GM13976 (cell line): ENCODE data around the gene FTO.
"Not testable (repeated sequence)": the region's sequence is repeated elsewhere in the genome, so short reads cannot be mapped to it uniquely, and the experiment has no call there.

Source experiments
- DNase-seq: peaks from one replicate; pipeline ENCODE4 v3.0.0; 2012; ENCODE audit warnings: low spot score
- in situ Hi-C: fragments of 300-500 bp; cut with MboI; formaldehyde crosslinking; loops from one replicate; pipeline ENCODE4 v1.12.0; 2022; ENCODE audit warnings: low sequenced_read_pairs, mixed read lengths, inconsistent platforms; ENCODE audit not compliant: unreplicated experiment
- TF ChIP-seq, protein P1 (sequence below): IDR thresholded peaks from 2 replicates; pipeline ENCODE4 v1.5.1; 2012; ENCODE audit warnings: borderline replicate concordance, mild to moderate bottlenecking; ENCODE audit not compliant: insufficient read depth; ENCODE audit errors: extremely low read depth, missing control alignments, control extremely low read depth

FTO gene

DNA sequence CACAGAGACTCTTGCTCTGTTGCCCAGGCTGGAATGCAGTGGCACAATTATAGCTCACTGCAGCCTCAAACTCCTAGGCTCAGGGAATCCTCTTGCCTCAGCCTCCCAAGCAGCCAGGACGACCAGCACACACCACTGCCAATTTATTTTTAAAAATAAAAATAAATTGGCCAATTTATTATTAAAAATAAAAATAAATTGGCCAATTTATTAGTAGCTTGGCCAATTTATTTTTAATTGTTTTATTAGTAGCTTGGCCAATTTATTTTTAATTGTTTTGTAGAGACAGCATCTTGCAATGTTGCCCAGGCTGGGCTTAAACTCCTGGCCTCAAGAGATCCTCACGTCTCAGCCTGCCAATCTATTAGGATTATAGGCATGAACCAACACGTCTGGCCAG is 184.3 kb downstream of the FTO start:
- TF ChIP-seq, protein P1, sequence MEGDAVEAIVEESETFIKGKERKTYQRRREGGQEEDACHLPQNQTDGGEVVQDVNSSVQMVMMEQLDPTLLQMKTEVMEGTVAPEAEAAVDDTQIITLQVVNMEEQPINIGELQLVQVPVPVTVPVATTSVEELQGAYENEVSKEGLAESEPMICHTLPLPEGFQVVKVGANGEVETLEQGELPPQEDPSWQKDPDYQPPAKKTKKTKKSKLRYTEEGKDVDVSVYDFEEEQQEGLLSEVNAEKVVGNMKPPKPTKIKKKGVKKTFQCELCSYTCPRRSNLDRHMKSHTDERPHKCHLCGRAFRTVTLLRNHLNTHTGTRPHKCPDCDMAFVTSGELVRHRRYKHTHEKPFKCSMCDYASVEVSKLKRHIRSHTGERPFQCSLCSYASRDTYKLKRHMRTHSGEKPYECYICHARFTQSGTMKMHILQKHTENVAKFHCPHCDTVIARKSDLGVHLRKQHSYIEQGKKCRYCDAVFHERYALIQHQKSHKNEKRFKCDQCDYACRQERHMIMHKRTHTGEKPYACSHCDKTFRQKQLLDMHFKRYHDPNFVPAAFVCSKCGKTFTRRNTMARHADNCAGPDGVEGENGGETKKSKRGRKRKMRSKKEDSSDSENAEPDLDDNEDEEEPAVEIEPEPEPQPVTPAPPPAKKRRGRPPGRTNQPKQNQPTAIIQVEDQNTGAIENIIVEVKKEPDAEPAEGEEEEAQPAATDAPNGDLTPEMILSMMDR, result no peak
- no peak for DNase-seq
- in situ Hi-C loops, result no loop called here

DNA sequence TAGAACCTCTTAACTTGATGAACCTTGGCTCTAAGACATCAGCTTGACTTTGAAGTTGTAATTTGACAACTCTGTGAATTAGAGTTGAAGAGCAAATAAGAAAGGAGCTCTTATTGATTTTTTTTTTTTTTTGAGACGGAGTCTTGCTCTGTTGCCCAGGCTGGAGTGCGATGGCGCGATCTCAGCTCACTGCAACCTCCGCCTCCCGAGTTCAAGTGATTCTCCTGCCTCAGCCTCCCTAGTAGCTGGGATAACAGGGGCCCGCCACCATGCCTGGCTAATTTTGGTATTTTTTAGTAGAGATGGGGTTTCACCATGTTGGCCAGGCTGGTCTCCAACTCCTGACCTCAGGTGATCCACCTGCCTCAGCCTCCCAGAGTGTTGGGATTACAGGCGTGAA is 186.9 kb downstream of the FTO start:
- in situ Hi-C loops, result not testable (repeated sequence)

DNA sequence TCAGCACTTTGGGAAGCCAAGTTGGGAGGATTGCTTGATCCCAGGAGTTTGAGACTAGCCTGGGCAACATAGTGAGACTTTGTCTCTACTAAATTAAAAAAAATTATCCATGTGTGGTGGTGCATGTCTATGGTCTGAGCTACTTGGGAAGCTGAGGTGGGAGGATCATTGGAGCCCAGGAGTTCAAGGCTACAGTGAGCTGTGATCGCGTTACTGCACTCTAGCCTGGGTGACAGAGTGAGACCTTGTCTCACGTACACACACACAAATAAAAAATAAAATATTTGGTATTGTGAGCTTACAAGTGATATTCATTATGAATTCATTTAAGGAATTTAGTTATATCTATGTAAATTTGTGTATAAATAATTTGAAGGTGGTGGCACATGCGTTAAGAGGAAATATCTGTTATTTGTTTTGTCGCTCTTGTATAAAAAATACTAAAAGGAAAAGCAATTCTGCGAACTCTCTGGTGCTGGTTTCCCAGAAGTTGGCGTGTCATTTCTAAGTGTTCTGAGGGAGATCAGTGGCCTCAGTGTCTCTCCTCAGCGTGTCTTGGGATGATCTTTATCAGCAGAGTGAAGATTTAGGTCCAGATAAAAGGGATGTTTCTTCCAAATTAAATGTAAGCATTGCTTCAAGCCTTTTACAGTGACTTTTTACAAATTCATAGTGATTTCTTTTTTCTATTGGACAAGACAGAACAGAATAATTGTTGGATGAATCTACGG is 187.6 kb downstream of the FTO start:
- in situ Hi-C loops, result no loop called here
- DNase-seq, result no peak
- TF ChIP-seq, protein P1, result no peak

More for the DNA sequence above, 186.9 kb downstream of the FTO start:
- DNase-seq, result not testable (repeated sequence)

DNA sequence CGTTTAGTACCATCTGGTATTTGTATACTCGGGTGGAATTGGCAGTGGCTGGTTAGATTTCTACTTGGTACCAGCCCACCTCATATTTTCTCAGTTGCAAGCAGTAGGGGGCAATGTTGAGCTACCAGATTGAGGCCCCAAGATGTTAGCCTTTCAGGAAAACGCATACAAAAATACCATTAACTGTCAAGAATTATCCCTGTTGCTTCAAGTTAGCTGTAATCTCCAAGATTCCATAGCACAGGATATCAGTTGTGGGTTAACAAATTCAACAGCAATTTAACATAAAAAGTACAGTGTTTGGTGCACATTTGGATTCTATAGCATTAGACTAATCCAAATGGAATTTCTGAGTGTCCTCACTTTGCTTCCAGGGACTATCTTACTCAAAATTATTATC is 188.2 kb downstream of the FTO start:
- TF ChIP-seq, protein P1, result peak; percentile 36
- in situ Hi-C loops, result no loop called here
- DNase-seq, result peak; percentile 24

DNA sequence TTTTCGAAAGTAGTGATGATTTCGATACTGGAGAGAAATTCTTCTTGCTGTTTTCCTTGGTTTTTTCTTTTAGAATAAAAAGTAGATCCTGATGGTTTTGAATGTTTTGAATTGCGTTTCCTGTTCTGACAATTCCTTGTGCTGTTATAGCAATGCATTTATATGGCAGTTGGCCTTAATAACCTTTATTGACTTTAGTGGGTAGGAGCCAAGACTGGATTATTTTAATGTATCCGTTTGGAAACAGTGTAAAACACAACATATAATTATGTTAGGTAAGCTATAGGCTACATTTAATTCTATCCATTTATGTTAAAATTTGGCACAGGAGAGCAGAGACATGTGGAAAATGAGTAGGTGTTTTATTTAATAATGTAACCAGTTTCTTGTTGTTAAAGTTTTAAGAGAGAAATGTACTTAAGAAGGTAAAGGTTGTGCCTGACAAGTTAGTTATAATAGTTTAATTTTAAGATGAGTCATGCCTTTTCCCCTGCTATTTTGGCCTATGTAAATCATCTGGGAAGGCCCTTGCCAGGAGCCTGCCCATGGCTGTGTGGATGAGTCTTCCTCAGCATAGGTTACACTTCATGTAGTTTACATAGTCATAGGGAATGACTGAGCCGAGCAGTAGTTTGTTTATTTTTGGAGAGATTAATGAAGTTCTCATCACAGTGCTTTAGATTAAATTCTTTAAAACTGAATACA is 189.9 kb downstream of the FTO start:
- TF ChIP-seq, protein P1, result no peak
- in situ Hi-C loops, result no loop called here
- DNase-seq, result no peak

DNA sequence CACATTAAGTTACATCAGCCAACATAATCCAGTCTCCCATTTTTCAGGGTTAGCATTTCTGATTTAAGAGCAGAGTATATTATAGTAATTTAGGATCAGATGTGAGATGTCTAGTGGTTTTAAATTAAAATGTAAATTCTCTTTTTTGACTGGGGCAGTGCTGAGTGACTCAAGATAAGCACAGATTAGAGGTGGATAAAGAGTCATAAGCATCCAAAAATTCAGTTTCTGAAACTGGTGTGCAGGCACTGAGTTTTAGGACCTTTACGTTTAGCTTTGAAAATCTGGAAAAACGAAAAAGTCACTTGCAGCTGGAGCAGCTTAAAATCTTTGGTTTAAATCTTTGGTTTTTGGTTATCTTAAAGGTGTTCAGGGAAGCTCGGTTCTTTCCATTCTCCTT is 190.7 kb downstream of the FTO start:
- DNase-seq, result no peak
- TF ChIP-seq, protein P1, result no peak
- in situ Hi-C loops, result no loop called here

DNA sequence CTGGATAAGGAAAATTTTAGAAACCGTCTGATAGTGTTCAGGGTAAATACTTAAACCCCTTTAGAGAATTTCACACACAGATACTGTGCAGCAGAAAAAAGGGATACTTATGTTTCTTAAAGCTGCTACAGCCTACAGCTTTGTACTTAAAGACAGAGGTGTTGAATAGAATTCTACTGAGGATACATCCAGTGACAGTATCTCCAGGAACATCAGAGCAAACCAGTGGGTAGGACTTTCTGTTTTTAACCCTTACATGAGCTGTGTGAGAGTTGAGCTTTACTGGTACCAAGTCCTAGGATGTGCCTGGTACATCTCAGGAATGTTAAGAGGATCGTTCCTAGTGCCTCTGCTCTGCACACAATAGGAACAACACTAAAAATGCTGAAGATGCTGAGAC is 191.5 kb downstream of the FTO start:
- in situ Hi-C loops, result no loop called here

More for the DNA sequence above, 191.5 kb downstream of the FTO start:
- no peak for DNase-seq
- TF ChIP-seq, protein P1, result no peak
